Tibial nerve (tissue), 4 donors: ENCODE results near the gene CDH13.

Experiments
- EP300 ChIP-seq, 2 donors: sonication (generic); formaldehyde crosslinking; IDR thresholded peaks; one replicate each; pipeline ENCODE4 v1.6.1; 2017; ENCODE audit warnings: antibody characterized with exemption in 2 of 2, mild to moderate bottlenecking in 1 of 2
- POLR2A ChIP-seq, 2 donors: fragments of 450-650 bp; IDR thresholded peaks; one replicate each; pipeline ENCODE4 v1.6.1; 2017; ENCODE audit warnings: antibody characterized with exemption in 2 of 2, mild to moderate bottlenecking in 2 of 2, moderate library complexity in 2 of 2
- TF ChIP-seq, protein P1 (sequence below), 5 experiments: fragments of 200-600 bp in 3 of 5; fragments of 450-650 bp in 2 of 5; sonication (generic) in 3 of 5; IDR thresholded peaks; one replicate each; pipeline ENCODE4 v1.5.1; 2016 to 2019; ENCODE audit warnings: antibody characterized with exemption in 5 of 5, mild to moderate bottlenecking in 3 of 5, moderate library complexity in 2 of 5

DNA sequence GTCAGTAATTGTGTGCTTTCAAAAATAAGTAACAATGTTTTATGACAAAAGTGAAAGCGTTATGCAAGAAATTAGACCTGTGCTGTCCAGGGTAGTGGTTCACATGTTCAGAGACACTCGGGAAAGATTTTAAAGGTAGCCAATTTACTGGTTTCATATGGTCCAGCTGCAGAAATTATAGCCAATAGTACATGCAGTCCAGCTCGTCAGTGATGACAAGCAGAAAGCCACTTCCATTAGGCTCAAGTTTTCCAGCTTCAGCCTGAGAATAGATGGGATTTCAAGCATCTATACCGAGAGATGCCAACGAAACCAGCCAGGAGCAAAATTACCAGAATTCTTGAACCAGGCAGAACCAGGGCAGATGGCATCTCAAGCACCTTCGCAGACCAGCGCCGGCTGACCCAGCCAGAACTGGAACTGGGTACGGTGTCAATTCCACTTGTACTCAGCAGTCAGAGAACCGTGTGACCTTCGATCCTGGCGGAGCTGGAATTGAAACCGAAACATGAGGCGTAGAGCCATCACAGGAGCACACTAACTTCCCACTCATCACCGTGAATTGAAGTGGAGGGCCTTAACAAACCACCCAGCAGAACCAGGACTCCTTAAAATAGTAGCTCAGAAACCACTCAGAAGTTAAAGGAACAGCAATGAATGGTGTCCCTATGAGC, 973.2 kb downstream of the CDH13 start:
- TF ChIP-seq POLR2A (IDR thresholded peaks at IDR 0.05) (no peak), EP300 (IDR thresholded peaks at IDR 0.05) (no peak)
- TF ChIP-seq, protein P1, sequence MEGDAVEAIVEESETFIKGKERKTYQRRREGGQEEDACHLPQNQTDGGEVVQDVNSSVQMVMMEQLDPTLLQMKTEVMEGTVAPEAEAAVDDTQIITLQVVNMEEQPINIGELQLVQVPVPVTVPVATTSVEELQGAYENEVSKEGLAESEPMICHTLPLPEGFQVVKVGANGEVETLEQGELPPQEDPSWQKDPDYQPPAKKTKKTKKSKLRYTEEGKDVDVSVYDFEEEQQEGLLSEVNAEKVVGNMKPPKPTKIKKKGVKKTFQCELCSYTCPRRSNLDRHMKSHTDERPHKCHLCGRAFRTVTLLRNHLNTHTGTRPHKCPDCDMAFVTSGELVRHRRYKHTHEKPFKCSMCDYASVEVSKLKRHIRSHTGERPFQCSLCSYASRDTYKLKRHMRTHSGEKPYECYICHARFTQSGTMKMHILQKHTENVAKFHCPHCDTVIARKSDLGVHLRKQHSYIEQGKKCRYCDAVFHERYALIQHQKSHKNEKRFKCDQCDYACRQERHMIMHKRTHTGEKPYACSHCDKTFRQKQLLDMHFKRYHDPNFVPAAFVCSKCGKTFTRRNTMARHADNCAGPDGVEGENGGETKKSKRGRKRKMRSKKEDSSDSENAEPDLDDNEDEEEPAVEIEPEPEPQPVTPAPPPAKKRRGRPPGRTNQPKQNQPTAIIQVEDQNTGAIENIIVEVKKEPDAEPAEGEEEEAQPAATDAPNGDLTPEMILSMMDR (IDR thresholded peaks at IDR 0.05) = no peak
